T1000 (cell line): ENCODE results near the gene HSPG2.
"Not testable (repeated sequence)": the region's sequence is repeated elsewhere in the genome, so short reads cannot be mapped to it uniquely, and the experiment has no call there.

Source experiments
- DNase-seq: peaks from one replicate; lab custom pipeline; 2025; ENCODE audit warnings: mixed read lengths; lab: John Stamatoyannopoulos, UW

HSPG2 gene

GRCh38 chr1:21912038-21912758 is 24.9 kb downstream of the HSPG2 start:
- no peak for DNase-seq

- DNase-seq = no peak
These were observed 25.7 kb downstream of the HSPG2 start for GRCh38 chr1:21911205-21912001.

GRCh38 chr1:21910558-21911204 is 26.4 kb downstream of the HSPG2 start:
- DNase-seq = no peak

DNA sequence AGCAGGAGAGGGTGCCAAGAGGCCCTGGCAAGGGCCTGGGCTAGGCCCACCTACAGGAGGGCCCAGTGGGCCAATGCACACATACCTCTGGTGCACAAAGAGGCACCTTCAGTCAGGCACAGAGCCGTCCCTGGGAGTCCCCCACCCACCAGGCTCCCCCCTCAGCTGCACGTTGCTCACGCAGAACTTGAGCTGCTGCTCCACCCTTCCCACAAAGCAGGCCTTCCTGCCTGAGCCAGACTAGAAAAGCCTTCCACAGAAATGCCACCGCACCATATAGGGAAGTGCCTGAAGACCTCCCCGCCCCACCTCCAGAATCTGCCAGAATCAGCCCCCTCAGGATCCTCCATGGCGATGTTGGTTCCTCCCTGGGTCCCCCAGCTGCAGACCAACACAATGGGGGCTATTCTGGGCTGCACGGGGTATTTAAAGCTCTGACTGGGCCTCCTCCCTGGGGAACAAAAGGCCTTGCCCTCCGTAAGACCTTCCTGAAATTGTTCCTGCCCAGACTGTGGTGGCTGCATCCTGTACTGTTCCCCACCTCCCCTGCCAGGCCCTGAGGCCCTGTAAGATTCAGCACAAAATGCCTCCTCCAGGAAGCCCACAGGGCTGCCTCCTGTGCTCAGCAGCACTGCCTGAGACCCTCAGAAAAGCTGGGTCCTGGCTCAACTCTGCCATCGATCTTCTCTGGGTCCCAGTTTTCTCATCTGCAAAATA is 27.2 kb downstream of the HSPG2 start:
- DNase-seq = no peak

GRCh38 chr1:21909286-21909759 is 27.8 kb downstream of the HSPG2 start:
- DNase-seq = no peak

DNA sequence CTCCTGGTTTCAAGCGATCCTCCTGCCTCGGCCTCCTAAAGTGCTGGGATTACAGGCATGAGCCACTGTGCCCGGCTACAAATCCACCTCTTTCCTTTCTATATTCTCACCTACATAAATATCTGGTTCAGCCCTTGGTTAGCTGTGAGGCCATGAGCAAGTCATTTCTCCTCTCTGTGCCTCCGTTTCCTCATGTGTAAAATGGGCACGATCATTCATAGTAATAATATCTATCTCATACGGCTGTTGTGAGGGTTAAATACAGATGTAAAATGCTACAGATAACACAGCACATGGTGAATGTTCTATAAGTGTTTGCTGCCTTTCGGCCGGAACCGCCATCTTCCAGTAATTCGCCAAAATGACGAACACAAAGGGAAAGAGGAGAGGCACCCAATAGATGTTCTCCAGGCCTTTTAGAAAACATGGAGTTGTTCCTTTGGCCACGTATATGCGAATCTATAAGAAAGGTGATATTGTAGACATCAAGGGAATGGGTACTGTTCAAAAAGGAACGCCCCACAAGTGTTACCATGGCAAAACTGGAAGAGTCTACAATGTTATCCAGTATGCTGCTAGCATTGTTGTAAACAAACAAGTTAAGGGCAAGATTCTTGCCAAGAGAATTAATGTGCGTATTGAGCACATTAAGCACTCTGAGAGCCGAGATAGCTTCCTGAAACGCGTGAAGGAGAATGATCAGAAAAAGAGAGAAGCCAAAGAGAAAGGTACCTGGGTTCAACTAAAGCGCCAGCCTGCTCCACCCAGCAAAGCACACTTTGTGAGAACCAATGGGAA is 29.2 kb downstream of the HSPG2 start:
- not testable (repeated sequence) for DNase-seq

DNA sequence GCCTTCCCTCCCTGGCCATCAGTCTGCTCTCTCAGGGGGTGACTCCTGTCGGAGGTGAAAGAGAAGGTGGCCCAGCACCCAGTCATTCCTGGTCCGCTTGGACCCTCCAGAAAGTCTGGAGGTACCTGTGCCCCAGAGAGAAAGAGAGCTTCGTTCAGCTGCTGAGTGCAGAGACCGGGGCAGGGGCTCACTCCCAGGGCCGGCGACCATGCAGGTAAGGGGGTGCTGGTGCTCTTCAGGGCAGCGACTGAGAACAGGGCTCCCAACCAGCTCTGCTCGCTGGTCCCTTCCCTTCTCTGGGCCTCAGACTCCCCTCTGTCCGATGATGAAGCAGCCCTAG is 30.1 kb downstream of the HSPG2 start:
- DNase-seq = no peak

GRCh38 chr1:21906173-21907078 is 30.7 kb downstream of the HSPG2 start:
- no peak for DNase-seq

- DNase-seq = no peak
These were observed 32.2 kb downstream of the HSPG2 start for GRCh38 chr1:21904704-21905520.

DNA sequence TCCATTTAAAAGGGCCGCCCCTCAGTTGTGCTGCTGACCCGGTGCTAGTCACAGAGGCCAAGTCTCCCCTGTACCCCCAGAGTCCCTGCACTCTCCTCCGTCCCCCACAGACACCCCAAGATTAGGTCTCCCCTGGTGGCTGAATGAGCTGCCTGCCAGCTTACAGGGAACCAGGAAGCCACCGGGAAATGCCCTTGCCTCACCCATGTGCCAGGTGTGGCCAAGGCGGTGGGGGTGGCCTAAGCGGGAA is 32.7 kb downstream of the HSPG2 start:
- DNase-seq = no peak

GRCh38 chr1:21903638-21904453 is 33.3 kb downstream of the HSPG2 start:
- DNase-seq = no peak

DNA sequence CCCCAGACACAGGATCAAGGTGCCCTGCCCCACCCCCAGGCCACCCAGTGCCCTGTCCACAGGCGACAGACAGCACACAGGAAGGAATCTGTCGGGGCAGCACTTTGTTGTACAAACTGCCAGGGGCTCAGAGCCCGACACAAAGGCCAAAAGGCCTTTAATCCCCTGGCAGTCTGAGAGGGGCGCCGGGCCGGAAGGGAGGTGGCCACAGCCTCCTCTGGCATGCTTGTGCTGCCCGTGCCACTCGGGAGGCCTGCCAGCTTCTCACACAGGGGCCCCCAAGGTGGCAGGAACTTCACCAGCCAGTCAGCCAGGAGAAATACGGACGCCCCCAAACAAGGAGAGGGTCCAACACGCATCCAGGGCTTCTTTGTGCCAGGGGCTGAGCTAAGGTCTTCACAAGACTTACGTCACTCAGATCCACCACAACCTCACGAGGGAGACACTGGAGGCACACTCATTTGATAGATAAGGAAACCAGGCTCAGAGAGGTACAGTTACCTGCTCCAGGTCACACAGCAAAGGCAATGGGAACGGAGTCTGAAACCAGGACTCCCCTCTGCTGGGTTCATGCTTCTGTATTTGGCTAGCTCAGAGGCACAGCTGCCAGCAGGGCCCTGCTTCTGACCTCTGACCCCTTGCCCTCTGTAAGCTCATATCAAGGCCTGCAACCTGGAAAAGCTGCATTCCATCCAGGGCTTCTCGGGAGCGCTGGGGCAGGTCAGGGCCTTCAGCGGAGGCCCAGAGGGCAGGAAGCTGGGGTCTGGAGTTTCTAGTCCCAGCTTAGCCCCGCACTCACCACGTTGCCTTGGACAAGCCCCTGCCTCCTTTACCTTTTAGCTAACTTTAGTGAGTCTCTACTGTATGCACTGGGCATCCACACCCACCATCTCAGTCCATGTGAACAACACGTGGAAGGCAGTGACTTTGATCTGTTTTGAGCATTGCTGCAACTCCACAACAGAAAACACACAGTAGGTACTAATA is 34.8 kb downstream of the HSPG2 start:
- DNase-seq = no peak

DNA sequence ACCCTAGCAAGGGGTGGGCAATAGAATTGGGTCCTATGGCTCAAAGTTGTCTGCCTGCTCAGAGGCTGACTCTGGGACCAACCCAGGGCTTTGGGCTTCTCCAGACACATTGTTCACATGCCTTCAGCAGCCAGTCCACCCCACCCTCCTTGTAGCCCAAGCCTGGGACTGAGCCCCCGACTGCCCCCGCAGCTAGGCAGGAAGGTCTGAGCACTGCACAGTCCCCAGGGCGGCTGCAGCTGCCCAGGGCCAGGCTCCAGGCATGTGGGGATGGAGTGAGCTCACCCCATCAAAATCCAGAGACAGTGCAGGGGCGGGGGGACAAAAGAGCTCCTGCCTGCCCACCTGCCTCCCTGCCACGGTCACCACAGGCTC is 35.6 kb downstream of the HSPG2 start:
- DNase-seq = peak; percentile 5

- no peak for DNase-seq
These were observed 36.2 kb downstream of the HSPG2 start for GRCh38 chr1:21900766-21901472.

- no peak for DNase-seq
These were observed 37.1 kb downstream of the HSPG2 start for GRCh38 chr1:21899987-21900386.

GRCh38 chr1:21899267-21899810 is 37.8 kb downstream of the HSPG2 start:
- no peak for DNase-seq
